Stimulated activated CD8-positive, alpha-beta memory T cell treated with anti-CD3 and anti-CD28 coated beads, Interleukin-2, amount 100 ng/mL, for 48 hours (primary cell): ENCODE results near the gene TRIM31.
"Not testable (repeated sequence)": the region's sequence is repeated elsewhere in the genome, so short reads cannot be mapped to it uniquely, and the experiment has no call there.

Experiments
- DNase-seq, 2 donors: peaks; one replicate each; pipeline ENCODE4 v3.0.0-alpha.2; 2020; ENCODE audit warnings: low read depth in 2 of 2

Gene TRIM31

DNA sequence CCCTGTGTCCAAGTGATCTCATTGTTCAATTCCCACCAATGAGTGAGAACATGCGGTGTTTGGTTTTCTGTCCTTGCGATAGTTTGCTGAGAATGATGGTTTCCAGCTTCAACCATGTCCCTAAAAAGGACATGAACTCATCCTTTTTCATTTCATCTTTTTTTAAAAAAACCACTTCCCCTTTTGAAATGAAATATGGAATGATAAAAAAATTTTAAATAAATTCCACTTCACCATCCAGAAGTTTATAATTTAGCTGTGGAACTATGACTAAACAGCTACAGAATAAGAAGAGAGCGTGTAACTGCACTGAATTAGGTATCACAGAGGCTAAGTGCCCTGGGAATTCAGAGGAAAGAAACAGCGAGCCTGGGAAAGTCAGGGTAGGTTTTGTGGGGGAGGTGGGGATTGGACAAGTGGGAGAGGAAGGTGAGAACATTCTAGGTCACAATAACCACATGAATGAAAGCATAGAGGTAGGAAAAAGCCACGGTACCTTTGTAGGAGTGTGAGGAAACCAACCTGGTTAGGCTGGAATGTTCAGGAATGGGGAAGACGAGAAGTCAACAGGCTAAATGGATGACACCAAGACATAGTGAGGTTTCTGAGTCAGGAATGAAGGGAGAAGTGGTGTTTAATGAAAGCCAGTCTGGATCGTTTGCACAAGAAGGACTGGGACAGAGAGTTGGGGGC lies 37.1 kb upstream of the TRIM31 start:
- no peak for DNase-seq

GRCh38 chr6:30149234-30149633 lies 36.3 kb upstream of the TRIM31 start:
- DNase-seq: no peak

DNA sequence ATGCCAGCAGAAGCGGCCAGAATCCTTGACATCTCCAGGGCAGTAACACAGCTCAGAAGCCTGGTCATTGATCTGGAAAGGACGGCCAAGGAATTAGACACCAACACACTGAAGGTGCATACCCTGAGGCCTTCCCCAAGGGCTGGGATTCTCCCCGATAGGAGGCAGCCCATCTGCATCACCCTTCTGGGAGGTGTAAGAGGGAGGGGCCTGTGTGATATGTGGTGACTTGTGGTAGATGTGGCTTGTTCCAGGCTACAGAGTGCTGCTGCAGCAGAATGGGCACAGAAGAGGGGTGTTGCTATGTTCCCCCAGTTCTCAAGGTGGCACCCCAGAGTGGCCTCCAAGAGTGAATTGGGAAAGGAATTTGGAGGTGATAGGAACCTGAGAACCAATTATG lies 34.2 kb upstream of the TRIM31 start:
- DNase-seq: no peak

- no peak for DNase-seq
Observed at GRCh38 chr6:30145818-30146217, 32.9 kb upstream of the TRIM31 start.

GRCh38 chr6:30144811-30145210 lies 31.9 kb upstream of the TRIM31 start:
- DNase-seq: no peak

- DNase-seq: no peak
Observed at GRCh38 chr6:30143780-30144179, 30.9 kb upstream of the TRIM31 start.

DNA sequence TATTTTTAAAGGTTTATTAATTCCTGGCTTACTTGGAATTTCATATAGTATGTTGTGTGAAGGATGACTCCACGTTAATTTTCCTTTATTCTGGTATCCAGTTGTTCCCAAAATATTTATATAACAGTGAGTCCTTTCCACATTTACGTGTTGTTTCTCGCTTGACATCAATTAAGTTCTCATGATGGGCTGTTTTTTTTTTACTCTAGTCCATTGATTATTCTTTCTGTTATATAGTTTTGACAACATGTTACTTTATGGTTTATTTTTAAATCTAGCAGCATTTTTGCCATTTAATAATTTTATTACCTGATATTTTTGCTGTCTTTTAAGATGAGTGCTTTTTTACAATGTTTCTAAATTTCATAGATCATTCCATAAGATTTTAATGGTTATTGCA lies 29.8 kb upstream of the TRIM31 start:
- no peak for DNase-seq

DNA sequence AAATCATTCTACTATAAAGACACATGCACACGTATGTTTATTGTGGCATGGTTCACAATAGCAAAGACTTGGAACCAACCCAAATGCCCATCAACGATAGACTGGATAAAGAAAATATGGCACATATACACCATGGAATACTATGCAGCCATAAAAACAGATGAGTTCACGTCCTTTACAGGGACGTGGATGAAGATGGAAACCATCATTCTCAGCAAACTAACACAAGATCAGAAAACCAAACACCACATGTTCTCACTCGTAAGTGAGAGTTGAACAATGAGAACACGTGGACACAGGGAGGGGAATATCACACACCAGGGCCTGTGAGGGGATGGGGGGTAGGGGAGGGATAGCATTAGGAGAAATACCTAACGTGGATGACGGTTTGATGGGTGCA lies 27.4 kb upstream of the TRIM31 start:
- DNase-seq: not testable (repeated sequence)

DNA sequence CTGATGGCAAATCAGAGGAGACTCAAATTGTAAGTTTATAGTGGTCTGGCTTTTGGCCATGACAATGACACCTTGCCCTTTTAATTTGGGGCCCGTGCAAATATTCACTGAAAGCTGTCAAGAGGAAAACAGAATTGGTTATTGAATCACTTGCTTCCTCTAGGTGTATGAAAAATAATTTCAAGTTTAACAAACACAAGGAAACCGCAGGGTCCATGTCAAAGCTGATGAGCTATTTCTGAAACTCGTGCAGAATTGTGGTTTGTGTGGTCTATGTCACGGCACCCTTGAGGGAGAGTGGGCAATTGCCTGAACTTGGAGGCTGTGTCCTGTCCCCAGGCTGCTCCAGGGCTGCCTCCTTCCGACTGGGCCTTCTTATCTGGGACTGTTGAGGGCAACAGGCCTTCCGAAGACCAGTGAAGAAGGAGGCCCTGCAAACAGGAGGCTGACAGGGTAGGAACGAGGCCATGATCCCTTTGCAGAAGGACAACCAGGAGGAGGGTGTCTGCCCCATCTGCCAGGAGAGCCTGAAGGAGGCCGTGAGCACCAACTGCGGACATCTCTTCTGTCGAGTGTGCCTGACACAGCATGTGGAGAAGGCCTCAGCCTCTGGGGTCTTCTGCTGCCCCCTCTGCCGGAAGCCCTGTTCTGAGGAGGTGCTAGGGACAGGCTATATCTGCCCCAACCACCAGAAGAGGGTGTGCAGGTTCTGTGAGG lies 23.8 kb upstream of the TRIM31 start:
- DNase-seq: no peak

DNA sequence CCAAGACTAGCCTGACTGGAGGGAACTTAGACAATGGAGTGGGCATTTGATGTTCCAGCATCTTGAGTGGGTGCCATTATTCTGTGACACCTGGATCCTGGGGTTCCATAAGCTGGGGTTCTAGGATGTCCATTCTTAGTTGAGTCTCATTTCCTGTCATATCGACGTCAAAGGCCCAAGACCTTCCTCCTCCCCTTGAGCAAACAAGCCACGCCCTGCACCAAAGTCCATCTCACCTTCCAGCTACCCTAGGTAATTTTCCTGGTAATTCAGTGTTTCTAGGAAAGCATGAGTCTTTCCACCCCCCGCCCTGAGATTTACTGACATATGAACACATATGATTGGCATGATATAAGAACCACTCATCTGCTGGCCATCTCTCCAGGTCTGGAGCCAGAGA lies 22.9 kb upstream of the TRIM31 start, which contains the start of gene TRIM40:
TRIM40 (plus strand) TSS at position 384 of the 400 bp plus-strand sequence. CDS start 897 bp downstream, outside the sequence.
- no peak for DNase-seq

DNA sequence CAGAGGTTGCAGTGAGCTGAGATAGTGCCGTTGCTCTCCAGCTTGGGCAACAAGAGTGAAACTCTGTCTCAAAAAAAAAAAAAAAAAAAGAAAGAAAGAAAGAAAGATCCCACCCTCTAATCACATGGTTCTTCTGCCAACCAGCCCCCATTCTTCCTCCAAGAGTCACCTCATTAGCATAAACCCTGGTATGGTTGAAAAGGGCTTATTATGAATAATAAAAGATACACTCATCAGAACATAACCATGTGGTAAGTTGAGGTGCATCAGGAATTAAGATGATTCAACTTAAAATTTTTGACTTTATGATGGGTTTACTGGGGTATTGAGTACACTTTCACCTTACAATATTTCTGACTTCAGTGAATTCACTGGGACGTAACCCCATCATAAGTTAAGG lies 22.3 kb upstream of the TRIM31 start:
- DNase-seq: no peak

DNA sequence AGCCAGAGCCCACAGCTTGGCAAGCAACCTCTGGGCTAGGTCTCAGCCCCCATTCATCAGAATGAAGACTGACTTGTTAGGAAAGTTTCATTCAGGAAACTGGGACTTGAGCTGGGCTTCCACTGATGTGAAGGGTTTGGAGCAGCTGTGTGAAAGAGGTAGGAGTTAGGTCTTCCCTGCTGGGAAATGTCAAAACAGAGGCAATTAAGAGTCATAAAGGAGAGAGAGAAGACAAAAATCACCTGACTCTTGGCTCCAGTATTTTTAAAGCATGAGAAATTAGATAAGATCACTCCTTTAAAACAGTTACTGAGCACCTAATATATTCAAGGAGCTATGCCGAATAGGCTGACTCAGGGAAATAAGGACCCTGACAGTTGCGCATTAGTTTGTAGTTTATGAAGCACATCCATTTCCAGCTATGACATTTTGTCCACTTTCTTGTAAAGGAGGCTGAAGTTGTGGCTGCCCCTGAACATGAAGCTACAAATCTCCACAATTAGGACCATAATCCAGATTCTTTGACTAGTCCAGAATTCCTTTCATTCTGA lies 19.1 kb upstream of the TRIM31 start:
- DNase-seq: no peak

GRCh38 chr6:30130887-30131862 lies 18.3 kb upstream of the TRIM31 start:
- peak; percentile 23 to 30 for DNase-seq

DNA sequence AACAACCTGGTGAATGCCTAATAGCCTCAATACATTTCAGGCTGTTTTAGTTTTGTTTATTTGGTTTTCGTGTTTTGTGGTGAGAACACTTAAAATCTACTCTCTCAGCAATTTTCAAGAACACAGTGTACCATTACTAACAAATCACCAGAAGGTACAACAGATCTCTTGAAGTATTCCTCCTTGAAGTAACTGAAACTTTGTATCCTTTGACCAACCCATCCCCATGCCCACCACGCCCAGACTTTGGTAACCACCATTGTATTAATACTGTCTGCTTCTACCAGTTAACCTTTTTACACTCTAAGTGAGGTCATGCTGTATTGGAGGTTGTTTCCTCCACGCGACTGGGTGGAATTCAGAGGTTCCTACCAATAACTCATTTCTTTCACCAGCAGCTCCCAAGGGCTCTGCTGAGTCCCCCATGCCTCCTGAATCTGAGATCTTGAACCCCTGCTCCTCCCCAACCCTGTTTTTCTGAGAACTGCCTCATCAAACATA lies 17.3 kb upstream of the TRIM31 start:
- no peak for DNase-seq

DNA sequence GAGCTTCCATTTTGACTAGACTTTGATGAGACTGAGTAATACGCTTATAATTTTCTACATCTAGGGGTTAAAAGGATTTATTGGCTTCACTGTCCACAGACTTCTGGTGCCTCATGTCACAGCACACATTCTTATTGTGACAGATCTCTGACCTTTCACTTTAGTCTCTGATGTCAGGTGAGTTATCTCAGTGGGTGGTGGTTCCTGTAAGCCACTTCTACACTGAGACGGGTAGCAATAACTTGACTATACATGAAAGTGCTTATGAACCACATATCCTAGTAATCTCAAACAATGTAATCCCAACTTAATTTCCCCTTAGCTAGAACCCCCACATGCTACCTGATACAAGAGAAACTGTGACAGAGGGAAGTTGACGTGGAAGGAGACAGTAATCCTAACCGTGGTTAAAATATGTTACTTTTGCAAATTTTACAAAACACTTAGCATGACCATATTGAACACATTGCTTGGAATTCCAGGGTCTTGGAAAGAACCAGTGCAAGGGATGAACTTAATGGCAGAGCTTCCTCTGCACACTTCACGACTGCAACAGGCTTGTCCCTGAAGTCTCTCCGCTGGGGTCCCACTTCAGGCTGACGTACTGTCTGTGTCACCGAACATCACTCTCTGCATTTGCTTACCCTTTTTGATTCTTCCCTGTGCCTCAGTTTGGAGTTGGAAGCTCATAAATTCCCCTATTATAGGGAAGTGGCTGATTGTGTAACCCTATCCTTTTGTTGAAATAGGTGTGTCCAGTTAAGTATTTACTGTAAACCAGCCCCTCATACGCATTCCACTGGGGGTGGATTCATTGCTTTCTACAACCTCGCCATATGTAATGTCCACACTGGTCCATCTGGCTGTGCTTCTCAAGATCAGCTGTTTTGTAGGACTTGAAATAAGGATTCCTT lies 16.6 kb upstream of the TRIM31 start:
- no peak for DNase-seq

DNA sequence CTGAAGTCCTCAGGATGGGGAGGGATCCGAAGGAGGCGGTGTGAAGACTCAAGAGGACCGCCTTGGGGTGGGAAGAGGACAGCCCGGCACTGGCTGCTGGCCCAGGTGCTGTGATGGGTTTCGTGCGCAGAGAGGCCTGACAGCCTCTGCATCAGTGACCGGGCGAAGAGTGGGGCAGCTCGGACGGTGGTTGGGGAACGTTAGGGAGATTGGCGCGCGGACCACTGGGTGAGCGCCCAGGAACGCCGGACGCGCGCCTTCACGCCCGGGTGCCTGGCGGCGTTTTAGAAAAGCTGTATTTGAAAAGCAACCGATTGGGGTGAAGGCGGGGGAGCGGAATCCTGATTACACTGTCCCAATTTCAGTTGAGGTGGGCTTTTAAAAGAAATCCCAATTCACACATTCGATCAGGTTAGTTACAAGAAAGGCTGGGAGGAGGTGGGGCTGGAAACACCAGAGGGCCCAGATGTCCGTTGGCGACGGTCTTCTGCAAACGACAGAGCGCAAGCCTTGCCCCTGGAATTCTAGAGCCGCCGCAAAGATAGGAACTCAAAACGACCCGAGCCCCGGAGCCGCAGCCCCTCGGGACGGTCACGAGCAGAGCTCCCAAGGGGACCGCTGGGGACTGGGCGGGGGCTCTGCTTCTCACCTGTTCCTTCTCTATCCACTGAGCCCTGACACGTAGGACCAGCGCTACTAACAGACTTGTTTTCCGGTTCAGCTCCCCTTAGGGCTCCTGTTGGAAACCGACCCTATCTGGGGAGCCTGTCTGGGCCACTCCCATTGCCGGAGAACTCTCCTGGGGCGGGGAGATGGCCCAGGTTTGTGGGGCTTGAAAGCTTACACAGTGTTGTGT lies 14.6 kb upstream of the TRIM31 start:
- no peak for DNase-seq

- no peak for DNase-seq
Observed at GRCh38 chr6:30122515-30122914, 9.6 kb upstream of the TRIM31 start.

- no peak for DNase-seq
Observed at GRCh38 chr6:30121446-30122366, 8.8 kb upstream of the TRIM31 start.

DNA sequence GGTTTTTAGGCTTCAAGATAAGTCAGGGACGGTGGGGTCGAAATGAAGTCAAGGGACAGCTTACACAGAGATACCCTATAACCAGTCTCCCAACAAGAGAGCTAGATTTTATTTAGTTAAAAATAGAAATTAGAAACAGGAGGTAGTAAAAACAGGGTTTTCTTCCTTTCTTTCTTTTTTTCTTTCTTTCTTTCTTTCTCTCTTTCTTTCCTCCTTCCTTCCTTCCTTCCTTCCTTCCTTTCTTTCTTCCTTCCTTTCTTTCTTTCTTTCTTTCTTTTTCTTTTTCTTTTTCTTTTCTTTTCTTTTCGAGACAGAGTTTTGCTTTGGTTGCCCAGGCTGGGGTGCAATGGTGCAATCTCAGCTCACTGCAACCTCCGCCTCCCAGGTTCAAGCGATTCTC lies 5.8 kb upstream of the TRIM31 start:
- not testable (repeated sequence) for DNase-seq
